ENCODE results near the gene FBXW4. TPM values are rescaled to one million over a fixed set of nuclear protein-coding genes. Genes with fewer than 3 reads are reported as not detected.
A peak's percentile ranks its signal among the peaks of the same experiment; 100 is the strongest.

FBXW4 gene
- total RNA-seq, 6 donors from 2014 or later = 75.2 to 223 (median 88.5) TPM

DNA sequence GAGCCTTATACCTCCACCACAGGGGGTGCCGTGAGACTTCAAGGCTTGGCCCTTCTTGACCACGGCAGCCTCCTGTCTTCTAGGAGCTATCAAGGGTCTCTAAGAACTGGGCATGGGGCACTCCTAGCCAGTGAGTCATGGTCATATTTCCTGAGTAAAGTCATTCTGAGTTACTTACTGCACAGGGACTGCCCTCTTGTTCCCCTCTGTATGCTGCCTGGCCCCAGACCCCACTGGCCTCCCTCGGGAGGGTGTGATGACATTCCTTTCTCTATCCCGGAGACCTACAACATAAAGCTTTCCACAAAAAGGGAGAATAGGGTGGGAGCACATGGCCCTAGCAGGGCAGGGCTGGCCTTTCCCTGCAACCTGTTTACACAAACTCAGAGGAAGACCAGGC, 85.5 kb downstream of the FBXW4 start:
- peaks cover 12 to 79% (median 61%) of the 10 kb centered on the region in 4 donors for H3K36me3 ChIP-seq
- no peak overlapping the region for H3K27ac ChIP-seq
- H3K4me1 ChIP-seq = no peaks in the 10 kb centered on the region
- ATAC-seq (ENCODE audit: low FRiP score in 2 of 2) (no peak), DNase-seq (no peak)
- no peaks in the 10 kb centered on the region for H3K9me3 ChIP-seq
- no peaks in the 10 kb centered on the region for H3K27me3 ChIP-seq
- H3K4me3 ChIP-seq = no peak overlapping the region
- 82 to 84% methylated on average over 4 of the region's 4 CpGs for WGBS, 2 donors
- TF ChIP-seq, protein P1, sequence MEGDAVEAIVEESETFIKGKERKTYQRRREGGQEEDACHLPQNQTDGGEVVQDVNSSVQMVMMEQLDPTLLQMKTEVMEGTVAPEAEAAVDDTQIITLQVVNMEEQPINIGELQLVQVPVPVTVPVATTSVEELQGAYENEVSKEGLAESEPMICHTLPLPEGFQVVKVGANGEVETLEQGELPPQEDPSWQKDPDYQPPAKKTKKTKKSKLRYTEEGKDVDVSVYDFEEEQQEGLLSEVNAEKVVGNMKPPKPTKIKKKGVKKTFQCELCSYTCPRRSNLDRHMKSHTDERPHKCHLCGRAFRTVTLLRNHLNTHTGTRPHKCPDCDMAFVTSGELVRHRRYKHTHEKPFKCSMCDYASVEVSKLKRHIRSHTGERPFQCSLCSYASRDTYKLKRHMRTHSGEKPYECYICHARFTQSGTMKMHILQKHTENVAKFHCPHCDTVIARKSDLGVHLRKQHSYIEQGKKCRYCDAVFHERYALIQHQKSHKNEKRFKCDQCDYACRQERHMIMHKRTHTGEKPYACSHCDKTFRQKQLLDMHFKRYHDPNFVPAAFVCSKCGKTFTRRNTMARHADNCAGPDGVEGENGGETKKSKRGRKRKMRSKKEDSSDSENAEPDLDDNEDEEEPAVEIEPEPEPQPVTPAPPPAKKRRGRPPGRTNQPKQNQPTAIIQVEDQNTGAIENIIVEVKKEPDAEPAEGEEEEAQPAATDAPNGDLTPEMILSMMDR (IDR thresholded peaks at IDR 0.05) = no peak
- TF ChIP-seq EP300 (IDR thresholded peaks at IDR 0.05) (no peak), POLR2AphosphoS5 (IDR thresholded peaks at IDR 0.05) (no peak), POLR2A (IDR thresholded peaks at IDR 0.05) (no peak)

DNA sequence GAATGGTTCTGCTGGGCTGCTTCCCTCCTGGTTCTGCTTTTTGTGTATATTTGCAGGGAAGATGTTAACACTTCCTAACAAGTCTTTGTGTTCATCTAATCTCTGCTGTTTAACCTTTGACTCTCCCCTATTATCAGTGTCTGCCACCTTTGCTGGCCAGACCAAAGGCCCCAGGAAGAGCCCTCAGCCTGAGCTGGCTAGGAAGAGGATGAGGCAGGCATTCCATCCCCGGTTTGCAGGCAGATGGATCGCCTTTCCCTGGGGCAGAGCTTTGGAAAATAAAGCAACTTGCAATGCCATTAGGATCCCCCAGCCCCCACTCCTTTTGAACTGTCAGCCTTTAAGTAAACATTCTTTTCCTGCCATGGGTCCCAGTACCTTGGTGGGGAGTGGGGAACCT, 87.8 kb downstream of the FBXW4 start:
- WGBS, 2 donors = 48 to 67% methylated on average over 2 of the region's 2 CpGs
- H3K27ac ChIP-seq = no peak overlapping the region
- ATAC-seq (ENCODE audit: low FRiP score in 2 of 2) = no peak
- H3K36me3 ChIP-seq = peaks cover 12 to 82% (median 52%) of the 10 kb centered on the region in 4 donors
- DNase-seq = no peak
- H3K27me3 ChIP-seq = no peaks in the 10 kb centered on the region
- H3K4me1 ChIP-seq = no peaks in the 10 kb centered on the region
- H3K4me3 ChIP-seq = no peak overlapping the region
- H3K9me3 ChIP-seq = no peaks in the 10 kb centered on the region
- TF ChIP-seq EP300 (IDR thresholded peaks at IDR 0.05) = no peak
- TF ChIP-seq POLR2AphosphoS5 (IDR thresholded peaks at IDR 0.05) = no peak
- TF ChIP-seq, protein P1 (IDR thresholded peaks at IDR 0.05) = no peak
- TF ChIP-seq POLR2A (IDR thresholded peaks at IDR 0.05) = no peak

DNA sequence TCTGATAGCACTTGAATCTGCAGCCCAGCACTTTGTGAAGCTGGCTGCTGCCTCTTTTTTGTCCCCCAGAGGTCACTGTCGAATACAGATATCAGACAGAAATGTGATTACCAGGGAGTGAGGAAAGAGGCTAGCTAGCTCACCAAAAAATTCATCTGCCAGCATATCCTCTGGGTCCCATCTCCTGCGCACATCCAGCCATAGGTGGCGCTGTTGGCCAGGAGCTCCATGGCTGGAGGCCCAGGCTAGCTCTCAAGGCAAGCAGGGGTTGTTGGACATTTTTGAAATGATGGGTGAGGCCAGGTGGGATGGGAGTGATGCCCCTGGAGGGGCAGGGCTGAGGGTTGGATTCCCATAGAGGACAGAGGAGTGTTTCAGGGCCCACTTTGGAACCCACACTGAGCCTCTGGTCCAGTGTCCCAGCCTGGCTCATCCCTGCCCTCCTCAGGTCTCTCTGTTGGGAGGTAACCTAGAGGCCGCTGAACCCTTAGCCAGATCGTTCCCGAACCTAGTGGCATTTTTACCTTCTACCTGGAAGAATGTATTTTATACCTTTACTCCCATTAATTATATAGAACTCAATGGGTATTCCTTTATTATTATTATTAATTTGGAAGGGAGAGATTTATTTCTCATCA, 92.1 kb downstream of the FBXW4 start:
- peak; percentile 84 to 88 for ATAC-seq (ENCODE audit: low FRiP score in 2 of 2)
- no peak for TF ChIP-seq POLR2AphosphoS5 (IDR thresholded peaks at IDR 0.05)
- TF ChIP-seq, protein P1 (IDR thresholded peaks at IDR 0.05) = peak; percentile 71 to 86 (median 83)
- WGBS, 2 donors = 50 to 71% methylated on average over 4 to 6 of the region's 6 CpGs

DNA sequence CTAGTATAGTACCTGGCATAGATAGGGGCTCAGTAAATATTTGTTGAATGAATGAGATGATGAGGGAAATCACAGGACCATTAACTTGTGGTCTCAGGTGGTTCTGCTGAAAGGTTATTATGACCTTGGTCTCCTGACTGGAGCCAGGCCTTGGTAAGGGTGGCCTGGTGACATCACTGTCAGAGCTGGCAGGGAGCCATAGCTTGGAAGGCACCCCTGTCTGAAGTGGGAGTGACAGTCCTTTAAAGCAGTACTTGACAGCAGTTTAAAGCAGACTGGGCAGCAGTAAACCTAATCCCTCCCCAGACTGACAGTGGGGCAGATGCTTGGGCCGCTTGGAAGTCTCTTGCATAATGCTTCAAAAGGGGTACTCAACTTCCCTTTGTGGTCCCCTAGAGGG, 93.4 kb downstream of the FBXW4 start:
- no peak overlapping the region for H3K27ac ChIP-seq
- DNase-seq (no peak), ATAC-seq (ENCODE audit: low FRiP score in 2 of 2) (no peak)
- no peak for TF ChIP-seq POLR2A (IDR thresholded peaks at IDR 0.05)
- TF ChIP-seq EP300 (IDR thresholded peaks at IDR 0.05) = no peak
- TF ChIP-seq POLR2AphosphoS5 (IDR thresholded peaks at IDR 0.05) = no peak
- TF ChIP-seq, protein P1 (IDR thresholded peaks at IDR 0.05) = no peak
- WGBS, 2 donors = 63 to 78% methylated on average over 1 of the region's 1 CpG
- no peaks in the 10 kb centered on the region for H3K4me1 ChIP-seq
- H3K27me3 ChIP-seq = no peaks in the 10 kb centered on the region
- H3K9me3 ChIP-seq = no peaks in the 10 kb centered on the region
- H3K36me3 ChIP-seq = peaks cover 0 to 29% (median 12%) of the 10 kb centered on the region in 4 donors
- H3K4me3 ChIP-seq = no peak overlapping the region

More for the DNA sequence above, 92.1 kb downstream of the FBXW4 start:
- Histone ChIP-seq H3K27ac (no peak overlapping the region), H3K9me3 (no peaks in the 10 kb centered on the region), H3K36me3 (peaks cover 2 to 43% (median 14%) of the 10 kb centered on the region in 4 donors), H3K4me1 (no peaks in the 10 kb centered on the region), H3K27me3 (no peaks in the 10 kb centered on the region), H3K4me3 (no peak overlapping the region)
- DNase-seq = peak in 1 of 2 donors; percentile 66

Data from upper lobe of left lung (tissue), 6 donors.